Type B pancreatic cell (in vitro differentiated cells): ENCODE data around the gene TNRC6C. TPM values are rescaled to one million over a fixed set of nuclear protein-coding genes. Genes with fewer than 3 reads are reported as not detected.
"Not testable (repeated sequence)": the region's sequence is repeated elsewhere in the genome, so short reads cannot be mapped to it uniquely, and the experiment has no call there.

ENCODE experiments used
- DNase-seq: peaks from one replicate; pipeline ENCODE4 v3.0.0; 2021; ENCODE audit warnings: mixed read lengths; ENCODE audit not compliant: unreplicated experiment; ENCODE audit errors: extremely low spot score
- H3K27ac Mint-ChIP-seq: 2 replicates; pipeline ENCODE4 v1.8.0; 2021; ENCODE audit warnings: mild to moderate bottlenecking, mixed read lengths
- H3K27me3 Mint-ChIP-seq: 2 replicates; pipeline ENCODE4 v1.8.0; 2021; ENCODE audit warnings: mixed read lengths
- H3K36me3 Mint-ChIP-seq: 2 replicates; pipeline ENCODE4 v1.8.0; 2021; ENCODE audit warnings: mixed read lengths
- H3K4me1 Mint-ChIP-seq: one replicate; pipeline ENCODE4 v1.8.0; 2021; ENCODE audit warnings: mixed read lengths; ENCODE audit not compliant: unreplicated experiment
- H3K4me3 Mint-ChIP-seq: 2 replicates; pipeline ENCODE4 v1.8.0; 2021; ENCODE audit warnings: mild to moderate bottlenecking, mixed read lengths
- H3K9me3 Mint-ChIP-seq: 2 replicates; pipeline ENCODE4 v1.8.0; 2021; ENCODE audit warnings: mixed read lengths
- CTCF ChIP-seq: fragments of 200-600 bp; sonication (generic); conservative IDR thresholded peaks from 2 replicates; pipeline ENCODE4 v1.5.0; 2021; ENCODE audit warnings: antibody characterized with exemption, mild to moderate bottlenecking
- total RNA-seq: library from RNA; stranded (reverse); gene quantifications from 2 replicates; pipeline ENCODE4 v1.2.1, GENCODE V29; 2021; ENCODE audit warnings: low replicate concordance

TNRC6C gene
- total RNA-seq, 1 donor from 2014 or later: 36.7 TPM

- Mint-ChIP-seq H3K27ac (no peak overlapping the region), H3K4me1 (peaks cover 44% of the 10 kb centered on the region), H3K9me3 (no peaks in the 10 kb centered on the region), H3K4me3 (no peak overlapping the region), H3K27me3 (peaks cover 19% of the 10 kb centered on the region), H3K36me3 (peaks cover 4% of the 10 kb centered on the region)
- TF ChIP-seq CTCF: no peak
- no peak for DNase-seq
Measured at GRCh38 chr17:77963441-77963840, 4.9 kb downstream of the TNRC6C start.

GRCh38 chr17:77965352-77965751 is 6.8 kb downstream of the TNRC6C start:
- H3K4me3 Mint-ChIP-seq: no peak overlapping the region
- H3K27ac Mint-ChIP-seq: no peak overlapping the region
- peaks cover 10% of the 10 kb centered on the region for H3K27me3 Mint-ChIP-seq
- no peaks in the 10 kb centered on the region for H3K9me3 Mint-ChIP-seq
- no peak for TF ChIP-seq CTCF
- no peak for DNase-seq
- H3K36me3 Mint-ChIP-seq: peaks cover 2% of the 10 kb centered on the region
- H3K4me1 Mint-ChIP-seq: peaks cover 44% of the 10 kb centered on the region

DNA sequence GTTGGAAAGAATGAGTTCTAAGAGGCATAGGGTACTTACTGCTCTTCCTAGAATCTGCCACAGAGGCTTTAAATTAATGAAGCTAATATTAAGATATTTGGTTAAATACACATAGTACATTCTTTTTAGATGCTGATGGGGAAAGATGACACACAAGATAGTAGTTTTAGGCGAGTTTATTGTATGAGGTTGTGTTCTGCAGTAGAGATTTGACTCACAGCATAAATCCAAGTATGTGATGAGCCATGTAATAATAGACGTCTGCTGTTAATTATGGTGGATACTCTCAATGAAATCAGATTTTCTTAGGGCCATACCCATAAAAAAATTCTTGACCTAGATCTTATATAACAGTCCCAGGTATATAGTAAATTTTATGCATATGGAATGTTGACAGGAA is 8.0 kb downstream of the TNRC6C start:
- H3K36me3 Mint-ChIP-seq: no peaks in the 10 kb centered on the region
- no peak for DNase-seq
- TF ChIP-seq CTCF: no peak
- H3K27me3 Mint-ChIP-seq: peaks cover 7% of the 10 kb centered on the region
- no peak overlapping the region for H3K27ac Mint-ChIP-seq
- no peaks in the 10 kb centered on the region for H3K9me3 Mint-ChIP-seq
- no peak overlapping the region for H3K4me3 Mint-ChIP-seq
- peaks cover 44% of the 10 kb centered on the region for H3K4me1 Mint-ChIP-seq

DNA sequence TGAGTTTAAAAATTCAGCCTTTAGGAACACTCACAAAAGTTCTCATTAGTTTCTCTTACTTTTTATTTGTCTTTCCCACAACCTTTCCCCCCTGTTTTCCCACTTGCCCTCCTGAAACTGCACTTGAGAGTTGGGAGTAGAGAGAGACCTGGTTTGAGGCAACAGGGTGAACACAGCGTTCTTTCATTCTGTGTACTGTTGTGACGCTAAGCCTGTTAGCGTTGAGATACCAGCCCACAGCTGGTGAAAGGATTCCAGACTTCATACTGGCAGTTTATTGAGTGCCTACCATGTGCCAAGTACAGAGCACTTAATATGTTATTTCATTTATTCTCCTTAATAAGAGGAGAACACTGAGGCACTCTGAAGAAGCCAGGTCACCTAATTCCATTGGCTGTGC is 10.3 kb downstream of the TNRC6C start:
- TF ChIP-seq CTCF: no peak
- H3K4me3 Mint-ChIP-seq: no peak overlapping the region
- H3K9me3 Mint-ChIP-seq: no peaks in the 10 kb centered on the region
- no peak overlapping the region for H3K27ac Mint-ChIP-seq
- no peak for DNase-seq
- H3K27me3 Mint-ChIP-seq: no peaks in the 10 kb centered on the region
- peaks cover 28% of the 10 kb centered on the region for H3K4me1 Mint-ChIP-seq
- H3K36me3 Mint-ChIP-seq: no peaks in the 10 kb centered on the region

GRCh38 chr17:77972271-77972670 is 13.8 kb downstream of the TNRC6C start:
- H3K4me1 Mint-ChIP-seq: peaks cover 12% of the 10 kb centered on the region
- not testable (repeated sequence) for H3K4me3 Mint-ChIP-seq, H3K27me3 Mint-ChIP-seq, H3K36me3 Mint-ChIP-seq, H3K9me3 Mint-ChIP-seq, H3K27ac Mint-ChIP-seq, DNase-seq

GRCh38 chr17:77973953-77974352 is 15.4 kb downstream of the TNRC6C start:
- no peak for DNase-seq
- Mint-ChIP-seq H3K27ac (no peak overlapping the region), H3K4me3 (no peak overlapping the region), H3K9me3 (no peaks in the 10 kb centered on the region), H3K27me3 (no peaks in the 10 kb centered on the region), H3K4me1 (peaks cover 12% of the 10 kb centered on the region), H3K36me3 (peaks cover 3% of the 10 kb centered on the region)
- TF ChIP-seq CTCF: no peak
